Stimulated activated naive B cell treated with anti-CD40 and anti-IgM and Interleukin-4, amounts not matched to agents 10 μg/mL and 1 μg/mL and 100 μg/mL, for 72 hours (primary cell): ENCODE measurements around the gene SCP2.

Experiments used
- ATAC-seq, 2 donors: fragments of 150-1000 bp; cut with Tn5 transposase; replicated peaks; 2 replicates each; pipeline ENCODE4 v1.10.0; 2021; ENCODE audit warnings: moderate library complexity in 1 of 2
- DNase-seq: peaks from one replicate; pipeline ENCODE4 v3.0.0; 2021
- H3K27ac Mint-ChIP-seq: one replicate; pipeline ENCODE4 v1.8.0; 2022; ENCODE audit warnings: mild to moderate bottlenecking, mixed read lengths
- H3K27me3 Mint-ChIP-seq, 2 donors: one replicate each; pipeline ENCODE4 v1.8.0; 2022; ENCODE audit warnings: mixed read lengths in 2 of 2
- H3K36me3 Mint-ChIP-seq, 2 donors: one replicate each; pipeline ENCODE4 v1.8.0; 2022; ENCODE audit warnings: mixed read lengths in 2 of 2, mild to moderate bottlenecking in 1 of 2
- H3K4me1 Mint-ChIP-seq, 2 donors: one replicate each; pipeline ENCODE4 v1.8.0; 2022; ENCODE audit warnings: mixed read lengths in 2 of 2, mild to moderate bottlenecking in 1 of 2
- H3K4me3 Mint-ChIP-seq, 2 donors: one replicate each; pipeline ENCODE4 v1.8.0; 2022; ENCODE audit warnings: mild to moderate bottlenecking in 2 of 2, mixed read lengths in 2 of 2, moderate library complexity in 1 of 2
- H3K9me3 Mint-ChIP-seq, 2 donors: one replicate each; pipeline ENCODE4 v1.8.0; 2022; ENCODE audit warnings: mixed read lengths in 2 of 2, mild to moderate bottlenecking in 1 of 2

The SCP2 gene

GRCh38 chr1:53022179-53022578, 95.1 kb downstream of the SCP2 start:
- peaks cover 3 to 21% of the 10 kb centered on the region in 2 donors for H3K36me3 Mint-ChIP-seq
- ATAC-seq (no peak), DNase-seq (no peak)
- H3K4me1 Mint-ChIP-seq = peaks cover 2 to 3% of the 10 kb centered on the region in 2 donors
- no peaks in the 10 kb centered on the region for H3K9me3 Mint-ChIP-seq
- H3K4me3 Mint-ChIP-seq = no peak overlapping the region
- H3K27ac Mint-ChIP-seq = no peak overlapping the region
- no peaks in the 10 kb centered on the region for H3K27me3 Mint-ChIP-seq

DNA sequence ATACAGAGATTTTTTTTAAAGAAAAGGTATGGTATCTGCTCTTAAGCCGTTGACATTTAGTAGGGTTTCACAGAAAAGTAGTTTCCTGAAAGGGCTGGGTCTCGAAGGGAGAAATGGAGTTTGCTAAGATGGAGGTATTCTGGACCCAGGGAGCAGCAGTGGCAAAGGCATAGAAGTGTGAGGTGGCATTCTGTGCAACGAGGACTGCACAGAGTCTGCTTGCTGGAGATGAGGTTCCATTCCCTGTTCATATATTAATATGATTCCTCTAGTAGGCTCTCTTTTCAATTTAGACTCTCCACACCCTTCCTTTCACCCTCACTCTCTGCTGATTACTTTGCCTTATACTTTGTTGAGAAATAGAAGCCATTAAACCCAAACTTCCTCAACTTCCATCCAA, 96.5 kb downstream of the SCP2 start:
- Mint-ChIP-seq H3K9me3 (no peaks in the 10 kb centered on the region), H3K4me1 (peaks cover 0 to 1% of the 10 kb centered on the region in 2 donors), H3K27ac (no peak overlapping the region), H3K27me3 (no peaks in the 10 kb centered on the region), H3K36me3 (peaks cover 2 to 13% of the 10 kb centered on the region in 2 donors), H3K4me3 (no peak overlapping the region)
- no peak for DNase-seq
- ATAC-seq = no peak

- Mint-ChIP-seq H3K4me1 (peaks cover 0 to 1% of the 10 kb centered on the region in 2 donors), H3K36me3 (peaks cover 2 to 9% of the 10 kb centered on the region in 2 donors), H3K4me3 (no peak overlapping the region), H3K27ac (no peak overlapping the region), H3K9me3 (no peaks in the 10 kb centered on the region), H3K27me3 (no peaks in the 10 kb centered on the region)
- no peak for DNase-seq
- ATAC-seq = no peak
These were observed 97.0 kb downstream of the SCP2 start for GRCh38 chr1:53024117-53024516.

- ATAC-seq = no peak
- Mint-ChIP-seq H3K9me3 (no peaks in the 10 kb centered on the region), H3K4me3 (no peak overlapping the region), H3K4me1 (peaks cover 0 to 1% of the 10 kb centered on the region in 2 donors), H3K36me3 (peaks cover 2 to 9% of the 10 kb centered on the region in 2 donors), H3K27me3 (no peaks in the 10 kb centered on the region), H3K27ac (no peak overlapping the region)
- DNase-seq = no peak
These were observed 98.1 kb downstream of the SCP2 start for GRCh38 chr1:53025034-53025768.

DNA sequence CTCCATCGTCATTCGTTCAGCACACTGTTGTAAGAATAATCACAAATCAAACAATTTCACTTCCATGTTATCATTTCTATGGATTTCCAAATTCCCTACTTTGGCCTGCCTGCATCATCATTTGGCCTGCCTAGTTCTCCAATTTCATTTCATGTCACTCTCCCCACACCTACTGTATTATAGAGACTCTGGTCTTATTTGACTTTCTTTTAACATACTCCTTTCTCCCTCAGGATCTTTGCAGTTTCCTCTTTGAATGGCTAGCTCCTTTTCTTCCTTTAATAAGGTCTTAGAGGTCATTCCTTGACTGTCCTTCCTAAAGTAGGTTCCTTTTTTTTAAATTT, 98.7 kb downstream of the SCP2 start:
- no peaks in the 10 kb centered on the region for H3K27me3 Mint-ChIP-seq
- no peak overlapping the region for H3K4me3 Mint-ChIP-seq
- no peaks in the 10 kb centered on the region for H3K9me3 Mint-ChIP-seq
- ATAC-seq (no peak), DNase-seq (no peak)
- H3K4me1 Mint-ChIP-seq = peaks cover 0 to 1% of the 10 kb centered on the region in 2 donors
- H3K36me3 Mint-ChIP-seq = peaks cover 3 to 7% of the 10 kb centered on the region in 2 donors
- H3K27ac Mint-ChIP-seq = no peak overlapping the region

- Mint-ChIP-seq H3K9me3 (no peaks in the 10 kb centered on the region), H3K36me3 (peaks cover 5 to 8% of the 10 kb centered on the region in 2 donors), H3K27me3 (no peaks in the 10 kb centered on the region), H3K4me1 (peaks cover 1% of the 10 kb centered on the region in 2 donors), H3K4me3 (no peak overlapping the region), H3K27ac (no peak overlapping the region)
- ATAC-seq (no peak), DNase-seq (no peak)
These were observed 99.2 kb downstream of the SCP2 start for GRCh38 chr1:53026254-53026653.

DNA sequence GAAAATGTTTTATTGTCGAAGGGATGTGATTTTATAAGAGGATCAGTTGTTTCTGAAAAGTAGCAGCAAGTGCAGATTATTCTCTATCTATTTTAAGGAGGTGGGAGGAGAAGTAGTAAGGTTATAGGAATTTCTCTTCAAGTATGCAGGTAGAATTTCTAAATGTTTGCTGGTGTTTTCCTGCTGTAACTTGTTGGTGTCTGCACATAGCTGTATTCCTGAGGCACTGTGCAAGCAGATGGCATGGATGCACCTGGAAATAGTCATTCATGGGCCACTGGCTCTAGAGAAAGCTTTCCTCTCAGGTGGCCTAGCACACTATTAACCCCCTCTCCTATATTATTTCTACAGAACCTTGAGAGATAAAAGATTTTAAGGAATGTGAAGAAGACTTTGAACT, 104.7 kb downstream of the SCP2 start:
- H3K27me3 Mint-ChIP-seq = no peaks in the 10 kb centered on the region
- no peaks in the 10 kb centered on the region for H3K9me3 Mint-ChIP-seq
- H3K36me3 Mint-ChIP-seq = peaks cover 15 to 17% of the 10 kb centered on the region in 2 donors
- no peak overlapping the region for H3K4me3 Mint-ChIP-seq
- ATAC-seq (no peak), DNase-seq (no peak)
- peaks cover 0 to 4% of the 10 kb centered on the region in 2 donors for H3K4me1 Mint-ChIP-seq
- H3K27ac Mint-ChIP-seq = no peak overlapping the region

- no peak for DNase-seq
- no peaks in the 10 kb centered on the region for H3K27me3 Mint-ChIP-seq
- ATAC-seq = no peak
These were observed 110.1 kb downstream of the SCP2 start for GRCh38 chr1:53037159-53037558.

DNA sequence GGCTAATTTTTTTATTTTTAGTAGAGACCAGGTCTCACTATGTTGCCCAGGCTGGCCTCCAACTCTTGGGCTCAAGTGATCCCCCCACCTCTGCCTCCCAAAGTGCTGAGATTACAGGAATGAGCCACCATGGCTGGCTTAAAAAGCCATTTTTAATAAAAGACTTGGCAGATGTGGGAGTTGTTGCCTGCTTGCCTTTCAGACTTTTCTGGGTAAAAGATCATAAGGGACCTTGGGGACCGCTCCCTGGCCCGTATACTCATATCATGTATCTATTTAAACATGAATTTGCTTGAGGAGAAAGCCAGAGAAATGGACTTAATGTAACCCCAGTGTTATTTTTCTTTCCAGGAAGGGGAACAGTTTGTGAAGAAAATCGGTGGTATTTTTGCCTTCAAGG, 111.5 kb downstream of the SCP2 start:
- H3K9me3 Mint-ChIP-seq = no peaks in the 10 kb centered on the region
- no peak overlapping the region for H3K27ac Mint-ChIP-seq
- DNase-seq (no peak), ATAC-seq (no peak)
- H3K4me1 Mint-ChIP-seq = peaks cover 0 to 2% of the 10 kb centered on the region in 2 donors
- no peak overlapping the region for H3K4me3 Mint-ChIP-seq
- H3K36me3 Mint-ChIP-seq = peaks cover 17 to 31% of the 10 kb centered on the region in 2 donors
- H3K27me3 Mint-ChIP-seq = no peaks in the 10 kb centered on the region

More at GRCh38 chr1:53037159-53037558, 110.1 kb downstream of the SCP2 start:
- Mint-ChIP-seq H3K4me1 (peaks cover 0 to 2% of the 10 kb centered on the region in 2 donors), H3K9me3 (no peaks in the 10 kb centered on the region), H3K36me3 (peaks cover 22 to 33% of the 10 kb centered on the region in 2 donors), H3K4me3 (no peak overlapping the region), H3K27ac (no peak overlapping the region)

- H3K4me1 Mint-ChIP-seq = peaks cover 0 to 2% of the 10 kb centered on the region in 2 donors
- ATAC-seq = no peak
- DNase-seq = no peak
These were observed 116.2 kb downstream of the SCP2 start for GRCh38 chr1:53043271-53043670.

DNA sequence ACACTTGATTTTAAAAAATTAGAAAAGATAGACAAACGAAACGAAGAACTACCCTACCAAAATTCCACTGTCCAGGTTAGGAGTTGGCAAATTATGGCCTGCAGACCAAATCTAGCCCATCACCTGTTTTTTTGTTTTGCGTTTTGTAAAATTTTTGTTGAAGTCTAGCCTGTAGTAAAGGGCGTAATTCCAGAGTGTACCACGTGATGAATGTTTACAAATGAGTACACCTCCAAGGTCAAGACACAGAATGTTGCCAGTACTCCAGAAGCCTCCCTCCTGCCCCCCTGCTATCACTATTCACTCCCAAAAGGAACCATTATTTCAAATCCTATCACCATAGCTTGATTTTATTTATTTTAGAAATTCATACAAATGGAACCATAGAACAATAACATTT, 117.8 kb downstream of the SCP2 start:
- Mint-ChIP-seq H3K4me1 (peaks cover 0 to 2% of the 10 kb centered on the region in 2 donors), H3K27me3 (no peaks in the 10 kb centered on the region), H3K36me3 (peaks cover 24 to 42% of the 10 kb centered on the region in 2 donors), H3K9me3 (no peaks in the 10 kb centered on the region), H3K4me3 (no peak overlapping the region), H3K27ac (no peak overlapping the region)
- no peak for ATAC-seq
- DNase-seq = no peak

More at GRCh38 chr1:53043271-53043670, 116.2 kb downstream of the SCP2 start:
- peaks cover 26 to 43% of the 10 kb centered on the region in 2 donors for H3K36me3 Mint-ChIP-seq
- H3K9me3 Mint-ChIP-seq = no peaks in the 10 kb centered on the region
- no peak overlapping the region for H3K27ac Mint-ChIP-seq
- no peak overlapping the region for H3K4me3 Mint-ChIP-seq
- no peaks in the 10 kb centered on the region for H3K27me3 Mint-ChIP-seq

GRCh38 chr1:53046930-53047329, 119.9 kb downstream of the SCP2 start:
- H3K36me3 Mint-ChIP-seq = peaks cover 11 to 29% of the 10 kb centered on the region in 2 donors
- H3K27me3 Mint-ChIP-seq = no peaks in the 10 kb centered on the region
- H3K27ac Mint-ChIP-seq = no peak overlapping the region
- no peaks in the 10 kb centered on the region for H3K4me1 Mint-ChIP-seq
- no peak for DNase-seq
- ATAC-seq = no peak
- H3K9me3 Mint-ChIP-seq = no peaks in the 10 kb centered on the region
- no peak overlapping the region for H3K4me3 Mint-ChIP-seq

- Mint-ChIP-seq H3K27me3 (no peaks in the 10 kb centered on the region), H3K36me3 (peaks cover 21 to 30% of the 10 kb centered on the region in 2 donors), H3K4me1 (no peaks in the 10 kb centered on the region), H3K4me3 (no peak overlapping the region), H3K9me3 (no peaks in the 10 kb centered on the region), H3K27ac (no peak overlapping the region)
- DNase-seq = no peak
- no peak for ATAC-seq
These were observed 121.0 kb downstream of the SCP2 start for GRCh38 chr1:53047737-53048736.

- Mint-ChIP-seq H3K4me1 (no peaks in the 10 kb centered on the region), H3K4me3 (no peak overlapping the region), H3K36me3 (peaks cover 30 to 40% of the 10 kb centered on the region in 2 donors), H3K27ac (no peak overlapping the region), H3K27me3 (no peaks in the 10 kb centered on the region), H3K9me3 (peaks cover 0 to 1% of the 10 kb centered on the region in 2 donors)
- DNase-seq = no peak
- no peak for ATAC-seq
These were observed 122.0 kb downstream of the SCP2 start for GRCh38 chr1:53048960-53049573.
